Pancreas (tissue), 10 donors: ENCODE measurements around the gene GFRAL. TPM values are rescaled to one million over a fixed set of nuclear protein-coding genes. Genes with fewer than 3 reads are reported as not detected.

Source experiments
- ATAC-seq, 4 donors: fragments of 200-7000 bp; cut with Tn5 transposase; one replicate each; pipeline versions ENCODE4 v1.8.0 to v1.9.1; 2020; ENCODE audit warnings: mild to moderate bottlenecking in 4 of 4, moderate library complexity in 4 of 4
- DNase-seq, 6 donors: peaks; one replicate each; pipeline ENCODE4 v3.0.0-alpha.2; 2020
- FAIRE-seq: peaks from 2 replicates; lab custom pipeline; 2012; peaks lifted over from hg19 to GRCh38; lab: Jason Lieb, UNC
- H3K27ac ChIP-seq, 4 donors: fragments of 200-600 bp; sonication (generic); 1 replicate in 3 of 4; 2 replicates in 1 of 4; pipeline versions ENCODE4 v1.5.0 to v1.8.0; 2020
- H3K27me3 ChIP-seq, 4 donors: fragments of 200-600 bp; one replicate each; pipeline ENCODE4 v1.8.0; 2021
- H3K36me3 ChIP-seq, 3 donors: fragments of 200-600 bp; sonication (generic) in 1 of 3; one replicate each; pipeline versions ENCODE4 v1.5.0 to v1.8.0; 2020 to 2021
- H3K4me1 ChIP-seq, 3 donors: fragments of 200-600 bp; one replicate each; pipeline ENCODE4 v1.8.0; 2021
- H3K4me3 ChIP-seq, 4 donors: fragments of 200-600 bp; sonication (generic) in 2 of 4; one replicate each; pipeline versions ENCODE4 v1.5.0 to v1.8.0; 2020 to 2021
- H3K9me3 ChIP-seq, 4 donors: fragments of 200-600 bp; one replicate each; pipeline ENCODE4 v1.8.0; 2021
- CTCF ChIP-seq, 4 donors: fragments of 200-600 bp; sonication (generic) in 3 of 4; IDR thresholded peaks; one replicate each; pipeline versions ENCODE4 v1.5.0 to v1.8.0; 2021; ENCODE audit warnings: antibody characterized with exemption in 4 of 4
- WGBS, 2 donors: extraction: QIAGEN DNeasy Blood & Tissue Kit; methylation state at CpG; one replicate each; pipeline ENCODE4 v1.1.7; 2013; 5-methylcytosine and 5-hydroxymethylcytosine counted together
- intact Hi-C, 3 donors: fragments of 100-400 bp; cut with DNase I; formaldehyde crosslinking; loops; one replicate each; pipeline versions ENCODE4 v1.11.1 to v1.14.2; 2022
- polyA plus RNA-seq, 2 donors: library from polyadenylated mRNA; stranded (reverse); fragments of 200-250 nt; gene quantifications; one replicate each; pipeline ENCODE4 v1.2.3, GENCODE V29; 2013
- total RNA-seq, 6 donors: library from RNA; stranded (reverse); fragmentation: NEBNext Ultra II Directional in 4 of 6; extraction: Animal tissue kit (Norgen Biotek cat#: 25700) in 4 of 6; gene quantifications; one replicate each; pipeline versions ENCODE4 v1.2.1 to v1.2.4, GENCODE V29; 2021 to 2023
- donor health status: healthy with polysubstance abuse.
- donor health status: DM: no; HTN: no; CAD: no; lungs with moderate emphysema.
- donor health status: DM: no; HTN: no; CAD: no.
- donor health status: control.
- donor health status: control.
- donor health status: Bipolar disorder and iron deficiency.
- donor health status: DM: yes; HTN: yes; CAD: no.
- donor health status: DM: no; HTN: no; CAD: no.
- donor health status: DM: no; HTN: no; CAD: no.
- donor health status: DM: yes; HTN: yes; CAD: no.

The GFRAL gene
- total and polyA plus RNA-seq, 8 donors, result not detected

- Histone ChIP-seq H3K27me3 (no peaks in the 10 kb centered on the region), H3K36me3 (no peaks in the 10 kb centered on the region), H3K4me1 (no peaks in the 10 kb centered on the region), H3K27ac (no peak overlapping the region), H3K4me3 (no peak overlapping the region), H3K9me3 (no peaks in the 10 kb centered on the region)
- no peak for FAIRE-seq
- TF ChIP-seq CTCF (IDR thresholded peaks at IDR 0.05), result no peak
- intact Hi-C loops, result no loop called here
- ATAC-seq, result no peak
- DNase-seq, result no peak
Measured at GRCh38 chr6:55319961-55320695, 7.1 kb upstream of the GFRAL start.

GRCh38 chr6:55320696-55321086 lies 6.6 kb upstream of the GFRAL start:
- no peak overlapping the region for H3K4me3 ChIP-seq
- no peak for TF ChIP-seq CTCF (IDR thresholded peaks at IDR 0.05)
- no peaks in the 10 kb centered on the region for H3K4me1 ChIP-seq
- H3K27ac ChIP-seq, result no peak overlapping the region
- H3K27me3 ChIP-seq, result no peaks in the 10 kb centered on the region
- intact Hi-C loops, result no loop called here
- DNase-seq (no peak), FAIRE-seq (no peak), ATAC-seq (no peak)
- WGBS, 2 donors, result 46 to 53% methylated on average over 2 of the region's 2 CpGs
- no peaks in the 10 kb centered on the region for H3K36me3 ChIP-seq
- no peaks in the 10 kb centered on the region for H3K9me3 ChIP-seq

GRCh38 chr6:55377150-55377549 lies 49.9 kb downstream of the GFRAL start:
- H3K36me3 ChIP-seq, result no peaks in the 10 kb centered on the region

GRCh38 chr6:55379471-55379870 lies 52.2 kb downstream of the GFRAL start:
- no peak for ATAC-seq
- H3K27me3 ChIP-seq, result no peaks in the 10 kb centered on the region
- H3K4me1 ChIP-seq, result no peaks in the 10 kb centered on the region
- no peaks in the 10 kb centered on the region for H3K9me3 ChIP-seq
- H3K36me3 ChIP-seq, result no peaks in the 10 kb centered on the region
- no peak for TF ChIP-seq CTCF (IDR thresholded peaks at IDR 0.05)
- DNase-seq, result no peak
- intact Hi-C loops, result no loop called here
- H3K4me3 ChIP-seq, result no peak overlapping the region
- no peak for FAIRE-seq
- H3K27ac ChIP-seq, result no peak overlapping the region

More at GRCh38 chr6:55377150-55377549, 49.9 kb downstream of the GFRAL start:
- 57 to 63% methylated on average over 2 of the region's 2 CpGs for WGBS, 2 donors
- Histone ChIP-seq H3K4me3 (no peak overlapping the region), H3K27ac (no peak overlapping the region), H3K4me1 (no peaks in the 10 kb centered on the region), H3K9me3 (no peaks in the 10 kb centered on the region), H3K27me3 (no peaks in the 10 kb centered on the region)
- no peak for TF ChIP-seq CTCF (IDR thresholded peaks at IDR 0.05)
- no peak for FAIRE-seq
- ATAC-seq, result no peak
- intact Hi-C loops, result no loop called here
- no peak for DNase-seq

GRCh38 chr6:55379895-55380294 lies 52.6 kb downstream of the GFRAL start:
- intact Hi-C loops, result no loop called here
- WGBS, 2 donors, result 63 to 74% methylated on average over 1 of the region's 1 CpG

More at GRCh38 chr6:55379895-55380294, 52.6 kb downstream of the GFRAL start:
- Histone ChIP-seq H3K9me3 (no peaks in the 10 kb centered on the region), H3K36me3 (no peaks in the 10 kb centered on the region), H3K4me3 (no peak overlapping the region), H3K27ac (no peak overlapping the region), H3K4me1 (no peaks in the 10 kb centered on the region), H3K27me3 (no peaks in the 10 kb centered on the region)
- DNase-seq, result no peak
- no peak for ATAC-seq
- no peak for FAIRE-seq
- no peak for TF ChIP-seq CTCF (IDR thresholded peaks at IDR 0.05)
